GM12878 (cell line): ENCODE results near the gene SLC25A11. TPM values are rescaled to one million over a fixed set of nuclear protein-coding genes. Genes with fewer than 3 reads are reported as not detected.
A peak's percentile ranks its signal among the peaks of the same experiment; 100 is the strongest.

Experiments used
- BCL11A ChIP-seq: IDR thresholded peaks from 2 replicates; pipeline ENCODE4 v1.6.1; 2011; ENCODE audit warnings: low read depth, low read length
- CHD1 ChIP-seq: IDR thresholded peaks from 2 replicates; pipeline ENCODE4 v1.6.1; 2012; ENCODE audit warnings: low read depth, low read length, improper control_type of control experiment
- CHD4 ChIP-seq: fragments of 200-600 bp; sonication (generic); IDR thresholded peaks from 2 replicates; pipeline ENCODE4 v1.6.1; 2016; ENCODE audit warnings: mild to moderate bottlenecking
- EGR1 ChIP-seq, 2 experiments: IDR thresholded peaks; 1 replicate in 1 of 2; 2 replicates in 1 of 2; pipeline ENCODE4 v1.6.1; 2011 to 2012; ENCODE audit warnings: low read depth in 2 of 2, low read length in 2 of 2, borderline replicate concordance in 1 of 2, mild to moderate bottlenecking in 1 of 2, moderate library complexity in 1 of 2
- ELK1 ChIP-seq: IDR thresholded peaks from 2 replicates; pipeline ENCODE4 v1.6.1; 2012; ENCODE audit warnings: low read depth, low read length, improper control_type of control experiment
- ETV6 ChIP-seq, 2 experiments: fragments of 450-650 bp in 1 of 2; IDR thresholded peaks in 1 of 2; conservative IDR thresholded peaks in 1 of 2; 2 replicates each; pipeline ENCODE4 v1.6.1; 2014; ENCODE audit warnings: antibody characterized with exemption in 1 of 2, borderline replicate concordance in 1 of 2, low read depth in 1 of 2, mild to moderate bottlenecking in 1 of 2, moderate library complexity in 1 of 2
- MXI1 ChIP-seq: fragments of 150-350 bp; IDR thresholded peaks from 2 replicates; pipeline ENCODE4 v1.6.1; 2011; ENCODE audit warnings: low read depth, mild to moderate bottlenecking, inconsistent platforms, low read length, improper control_type of control experiment
- NFYA ChIP-seq: IDR thresholded peaks from 2 replicates; pipeline ENCODE4 v1.6.1; 2011; ENCODE audit warnings: low read depth, mild to moderate bottlenecking, low read length, improper control_type of control experiment, borderline replicate concordance
- PKNOX1 ChIP-seq: fragments of 450-650 bp; IDR thresholded peaks from 2 replicates; pipeline ENCODE4 v1.6.1; 2016; ENCODE audit warnings: mild to moderate bottlenecking
- POLR2AphosphoS2 ChIP-seq: IDR thresholded peaks from 2 replicates; pipeline ENCODE4 v1.6.1; 2011; ENCODE audit warnings: low read depth, mild to moderate bottlenecking, low read length, improper control_type of control experiment, moderate library complexity
- POLR2AphosphoS5 ChIP-seq: IDR thresholded peaks from 2 replicates; pipeline ENCODE4 v1.6.1; 2011; ENCODE audit warnings: mild to moderate bottlenecking, low read length, inconsistent platforms
- POU2F2 ChIP-seq: IDR thresholded peaks from 3 replicates; pipeline ENCODE4 v1.6.1; 2011; ENCODE audit warnings: low read depth, mild to moderate bottlenecking, low read length, borderline replicate concordance
- RAD21 ChIP-seq: IDR thresholded peaks from 2 replicates; pipeline ENCODE4 v1.6.1; 2011; ENCODE audit warnings: mild to moderate bottlenecking, low read depth, low read length, moderate library complexity; ENCODE audit not compliant: insufficient read depth
- SIX5 ChIP-seq: IDR thresholded peaks from 2 replicates; pipeline ENCODE4 v1.6.1; 2011; ENCODE audit warnings: mild to moderate bottlenecking, low read depth, low read length, moderate library complexity; ENCODE audit not compliant: severe bottlenecking
- SP1 ChIP-seq: IDR thresholded peaks from one replicate; pipeline ENCODE4 v1.6.1; 2011; ENCODE audit warnings: low read depth, low read length
- TAF1 ChIP-seq: IDR thresholded peaks from 2 replicates; pipeline ENCODE4 v1.6.1; 2011; ENCODE audit warnings: mild to moderate bottlenecking, low read depth, low read length, borderline replicate concordance
- TARDBP ChIP-seq: IDR thresholded peaks from 2 replicates; pipeline ENCODE4 v1.6.1; 2016; ENCODE audit warnings: borderline replicate concordance
- TCF12 ChIP-seq: IDR thresholded peaks from 2 replicates; pipeline ENCODE4 v1.6.1; 2011; ENCODE audit warnings: low read depth, mild to moderate bottlenecking, low read length
- TCF3 ChIP-seq: IDR thresholded peaks from 2 replicates; pipeline ENCODE4 v1.6.1; 2012; ENCODE audit warnings: low read depth, mild to moderate bottlenecking, low read length, borderline replicate concordance; ENCODE audit not compliant: insufficient read depth
- ZNF384 ChIP-seq: IDR thresholded peaks from 2 replicates; pipeline ENCODE4 v1.6.1; 2012; ENCODE audit warnings: low read depth, mild to moderate bottlenecking, low read length, improper control_type of control experiment, borderline replicate concordance
- polyA plus RNA-seq, 11 experiments: library from polyadenylated mRNA; depleted of rRNA in 4 of 11; unstranded in 6 of 11; stranded (reverse) in 5 of 11; fragments of >200 nt; fragmentation: Nextera tagmentation in 4 of 11; fragmentation: Illumina TruSeq in 1 of 11; extraction: Ambion mirVana in 4 of 11; extraction: Trizol in 1 of 11; gene quantifications; 1 replicate in 1 of 11; 2 replicates in 10 of 11; pipeline versions ENCODE4 v1.2.1 to v1.2.3, GENCODE V29; 2011 to 2016; ENCODE audit warnings: inconsistent platforms in 2 of 11, missing spikeins in 2 of 11, low read depth in 1 of 11
- total RNA-seq, 4 experiments: library from RNA; depleted of rRNA in 3 of 4; stranded (reverse); fragments of >200 nt in 3 of 4; fragmentation: Illumina TruSeq in 1 of 4; extraction: Trizol in 1 of 4; gene quantifications; 2 replicates each; pipeline versions ENCODE4 v1.2.1 to v1.2.3, GENCODE V29; 2013 to 2021
- TF ChIP-seq, protein P1 (sequence below): IDR thresholded peaks from 2 replicates; pipeline ENCODE4 v1.6.1; 2011; ENCODE audit warnings: low read depth, mild to moderate bottlenecking, low read length, moderate library complexity, borderline replicate concordance; ENCODE audit errors: extremely low read depth
- TF ChIP-seq, protein P2 (sequence below): fragments of 450-650 bp; IDR thresholded peaks from 2 replicates; pipeline ENCODE4 v1.6.1; 2017; ENCODE audit warnings: mild to moderate bottlenecking

SLC25A11 gene
- total and polyA plus RNA-seq, 10 of the 15 experiments (the other 5 are each of a cell fraction or from before 2014, with no cell fraction given): 5.8 to 142 (median 65.0) TPM

DNA sequence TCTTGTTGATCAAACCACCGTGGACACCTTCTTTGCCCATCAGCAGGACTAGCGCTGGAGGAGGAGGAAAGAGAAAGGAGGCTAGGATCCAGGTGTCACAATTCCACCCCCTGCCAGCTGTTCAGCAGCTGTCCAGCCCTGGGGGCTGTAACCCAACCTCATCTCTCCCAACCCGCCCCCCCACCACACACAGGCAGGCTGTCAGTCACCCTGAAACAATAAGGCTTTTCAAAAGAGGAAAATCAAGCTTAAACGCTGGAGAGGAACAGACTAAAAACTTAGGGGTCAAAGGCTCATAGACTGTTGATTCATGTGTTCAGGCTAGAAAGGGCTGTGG, 6.1 kb upstream of the SLC25A11 start (continued):
- no peak for TF ChIP-seq ETV6 (conservative IDR thresholded peaks at IDR 0.05 in 1 of 2, IDR thresholded peaks at IDR 0.05 in 1 of 2; ENCODE audit: borderline replicate concordance in 1 of 2, low read depth in 1 of 2)
- TF ChIP-seq RAD21: no peak
- no peak for TF ChIP-seq NFYA
- TF ChIP-seq, protein P1, sequence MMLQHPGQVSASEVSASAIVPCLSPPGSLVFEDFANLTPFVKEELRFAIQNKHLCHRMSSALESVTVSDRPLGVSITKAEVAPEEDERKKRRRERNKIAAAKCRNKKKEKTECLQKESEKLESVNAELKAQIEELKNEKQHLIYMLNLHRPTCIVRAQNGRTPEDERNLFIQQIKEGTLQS: no peak
- TF ChIP-seq BCL11A: no peak
- no peak for TF ChIP-seq POLR2AphosphoS5
- TF ChIP-seq TCF3: peak; percentile 59; the same call in 1 of the 2 replicates
- no peak for TF ChIP-seq EGR1 (IDR thresholded peaks at IDR 0.05; ENCODE audit: borderline replicate concordance in 1 of 2, low read depth in 2 of 2, low read length in 2 of 2)
- peak; percentile 76; the same call in 1 of the 2 replicates for TF ChIP-seq TCF12
- peak; percentile 31; the same call in 1 of the 2 replicates for TF ChIP-seq POLR2AphosphoS2
- TF ChIP-seq CHD4: no peak
- TF ChIP-seq PKNOX1: peak; percentile 44; the same call in 1 of the 2 replicates
- TF ChIP-seq, protein P2, sequence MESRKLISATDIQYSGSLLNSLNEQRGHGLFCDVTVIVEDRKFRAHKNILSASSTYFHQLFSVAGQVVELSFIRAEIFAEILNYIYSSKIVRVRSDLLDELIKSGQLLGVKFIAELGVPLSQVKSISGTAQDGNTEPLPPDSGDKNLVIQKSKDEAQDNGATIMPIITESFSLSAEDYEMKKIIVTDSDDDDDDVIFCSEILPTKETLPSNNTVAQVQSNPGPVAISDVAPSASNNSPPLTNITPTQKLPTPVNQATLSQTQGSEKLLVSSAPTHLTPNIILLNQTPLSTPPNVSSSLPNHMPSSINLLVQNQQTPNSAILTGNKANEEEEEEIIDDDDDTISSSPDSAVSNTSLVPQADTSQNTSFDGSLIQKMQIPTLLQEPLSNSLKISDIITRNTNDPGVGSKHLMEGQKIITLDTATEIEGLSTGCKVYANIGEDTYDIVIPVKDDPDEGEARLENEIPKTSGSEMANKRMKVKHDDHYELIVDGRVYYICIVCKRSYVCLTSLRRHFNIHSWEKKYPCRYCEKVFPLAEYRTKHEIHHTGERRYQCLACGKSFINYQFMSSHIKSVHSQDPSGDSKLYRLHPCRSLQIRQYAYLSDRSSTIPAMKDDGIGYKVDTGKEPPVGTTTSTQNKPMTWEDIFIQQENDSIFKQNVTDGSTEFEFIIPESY: no peak
- TF ChIP-seq TAF1: no peak
- no peak for TF ChIP-seq ELK1
- TF ChIP-seq SIX5: no peak
- TF ChIP-seq TARDBP: no peak
- TF ChIP-seq MXI1: no peak
- no peak for TF ChIP-seq SP1
- TF ChIP-seq CHD1: no peak
- TF ChIP-seq POU2F2: no peak; the same call in 2 of the 3 replicates
- no peak for TF ChIP-seq ZNF384
